Neural progenitor cell (in vitro differentiated cells): ENCODE results near the gene EPGN. TPM values are rescaled to one million over a fixed set of nuclear protein-coding genes. Genes with fewer than 3 reads are reported as not detected.

Source experiments
- DNase-seq: peaks from one replicate; pipeline ENCODE4 v3.0.0-alpha.2; 2016; ENCODE audit warnings: low spot score
- H2AFZ ChIP-seq: fragments of 200-600 bp; sonication (generic); replicated peaks from 2 replicates; pipeline ENCODE4 v1.6.1; 2016; ENCODE audit warnings: antibody characterized with exemption
- H3F3A ChIP-seq: fragments of 200-600 bp; sonication (generic); 2 replicates; pipeline ENCODE4 v1.6.1; 2016; ENCODE audit warnings: antibody characterized with exemption, low read depth
- H3K27ac ChIP-seq: fragments of 200-600 bp; sonication (generic); 2 replicates; pipeline ENCODE4 v1.5.1; 2016; ENCODE audit warnings: mild to moderate bottlenecking
- H3K27me3 ChIP-seq: fragments of 200-600 bp; sonication (generic); 2 replicates; pipeline ENCODE4 v1.6.1; 2016; ENCODE audit warnings: mild to moderate bottlenecking, moderate library complexity
- H3K36me3 ChIP-seq: fragments of 200-600 bp; sonication (generic); 2 replicates; pipeline ENCODE4 v1.5.1; 2016
- H3K4me1 ChIP-seq: fragments of 200-600 bp; sonication (generic); 2 replicates; pipeline ENCODE4 v1.6.1; 2016; ENCODE audit warnings: mixed run types
- H3K4me2 ChIP-seq: fragments of 200-600 bp; sonication (generic); 2 replicates; pipeline ENCODE4 v1.6.1; 2016
- H3K4me3 ChIP-seq: fragments of 200-600 bp; sonication (generic); 2 replicates; pipeline ENCODE4 v1.5.1; 2016
- H3K79me2 ChIP-seq: fragments of 200-600 bp; sonication (generic); 2 replicates; pipeline ENCODE4 v1.6.1; 2016; ENCODE audit warnings: low read depth
- H3K9ac ChIP-seq: fragments of 200-600 bp; sonication (generic); 2 replicates; pipeline ENCODE4 v1.6.1; 2016
- H3K9me3 ChIP-seq: fragments of 200-600 bp; sonication (generic); 2 replicates; pipeline ENCODE4 v1.5.1; 2016; ENCODE audit warnings: low read depth
- H4K20me1 ChIP-seq: fragments of 200-600 bp; sonication (generic); 2 replicates; pipeline ENCODE4 v1.6.1; 2016; ENCODE audit warnings: low read depth
- H3K27ac Mint-ChIP-seq: 3 replicates; pipeline ENCODE4 v1.8.0; 2021; ENCODE audit warnings: mixed read lengths
- H3K27me3 Mint-ChIP-seq: 2 replicates; pipeline ENCODE4 v1.8.0; 2022; ENCODE audit warnings: low read depth, mild to moderate bottlenecking, inconsistent platforms, moderate library complexity, mixed read lengths; ENCODE audit not compliant: insufficient read depth
- H3K36me3 Mint-ChIP-seq: 3 replicates; pipeline ENCODE4 v1.8.0; 2021; ENCODE audit warnings: mixed read lengths
- H3K4me1 Mint-ChIP-seq: 3 replicates; pipeline ENCODE4 v1.8.0; 2021; ENCODE audit warnings: mixed read lengths
- H3K4me3 Mint-ChIP-seq: 3 replicates; pipeline ENCODE4 v1.8.0; 2021; ENCODE audit warnings: mild to moderate bottlenecking, moderate library complexity, mixed read lengths
- H3K9me3 Mint-ChIP-seq: 3 replicates; pipeline ENCODE4 v1.8.0; 2020; ENCODE audit warnings: mixed read lengths
- EZH2 ChIP-seq: fragments of 200-600 bp; sonication (generic); IDR thresholded peaks from 2 replicates; pipeline ENCODE4 v1.6.1; 2017; ENCODE audit warnings: antibody characterized with exemption, mild to moderate bottlenecking, moderate library complexity
- EZH2phosphoT487 ChIP-seq: fragments of 200-600 bp; sonication (generic); IDR thresholded peaks from 2 replicates; pipeline ENCODE4 v1.6.1; 2017; ENCODE audit warnings: antibody characterized with exemption
- total RNA-seq: library from RNA; depleted of rRNA; stranded (reverse); fragments of >200 nt; gene quantifications from 2 replicates; pipeline ENCODE4 v1.2.3, GENCODE V29; 2015; ENCODE audit warnings: low replicate concordance
- TF ChIP-seq, protein P1 (sequence below): fragments of 200-600 bp; sonication (generic); IDR thresholded peaks from 2 replicates; pipeline ENCODE4 v1.5.1; 2017; ENCODE audit warnings: antibody characterized with exemption, mild to moderate bottlenecking

Gene EPGN
- total RNA-seq, 1 donor from 2014 or later, result not detected

DNA sequence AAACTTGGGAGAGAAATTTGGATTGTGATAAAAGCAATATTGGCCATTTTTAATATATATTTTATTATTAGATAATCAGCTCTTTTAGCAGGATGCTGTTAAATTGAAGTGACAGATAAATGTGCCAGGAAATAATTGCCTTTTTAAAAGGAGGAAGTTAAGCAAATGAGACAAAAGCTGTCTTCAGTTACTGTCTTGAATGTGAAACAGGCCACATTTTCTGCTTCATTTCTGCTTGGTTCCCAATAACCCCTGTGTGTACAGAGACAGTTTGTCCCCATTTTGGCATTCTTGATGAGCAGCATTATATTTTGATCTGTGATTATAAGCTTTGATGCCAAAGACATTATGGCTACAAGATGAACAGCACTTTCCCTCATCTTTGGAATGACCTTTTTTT, 953 bp downstream of the EPGN start:
- H3K9ac ChIP-seq, result no peak overlapping the region
- no peaks in the 10 kb centered on the region for H3K9me3 ChIP-seq
- no peaks in the 10 kb centered on the region for H3K4me1 ChIP-seq
- H3K27ac ChIP-seq, result no peak overlapping the region
- no peaks in the 10 kb centered on the region for H3K27me3 ChIP-seq
- H4K20me1 ChIP-seq, result no peaks in the 10 kb centered on the region
- H3K4me3 ChIP-seq, result no peak overlapping the region
- no peak overlapping the region for H3K4me2 ChIP-seq
- no peaks in the 10 kb centered on the region for H3F3A ChIP-seq
- no peak for TF ChIP-seq EZH2phosphoT487
- TF ChIP-seq EZH2, result no peak
- TF ChIP-seq, protein P1, sequence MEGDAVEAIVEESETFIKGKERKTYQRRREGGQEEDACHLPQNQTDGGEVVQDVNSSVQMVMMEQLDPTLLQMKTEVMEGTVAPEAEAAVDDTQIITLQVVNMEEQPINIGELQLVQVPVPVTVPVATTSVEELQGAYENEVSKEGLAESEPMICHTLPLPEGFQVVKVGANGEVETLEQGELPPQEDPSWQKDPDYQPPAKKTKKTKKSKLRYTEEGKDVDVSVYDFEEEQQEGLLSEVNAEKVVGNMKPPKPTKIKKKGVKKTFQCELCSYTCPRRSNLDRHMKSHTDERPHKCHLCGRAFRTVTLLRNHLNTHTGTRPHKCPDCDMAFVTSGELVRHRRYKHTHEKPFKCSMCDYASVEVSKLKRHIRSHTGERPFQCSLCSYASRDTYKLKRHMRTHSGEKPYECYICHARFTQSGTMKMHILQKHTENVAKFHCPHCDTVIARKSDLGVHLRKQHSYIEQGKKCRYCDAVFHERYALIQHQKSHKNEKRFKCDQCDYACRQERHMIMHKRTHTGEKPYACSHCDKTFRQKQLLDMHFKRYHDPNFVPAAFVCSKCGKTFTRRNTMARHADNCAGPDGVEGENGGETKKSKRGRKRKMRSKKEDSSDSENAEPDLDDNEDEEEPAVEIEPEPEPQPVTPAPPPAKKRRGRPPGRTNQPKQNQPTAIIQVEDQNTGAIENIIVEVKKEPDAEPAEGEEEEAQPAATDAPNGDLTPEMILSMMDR, result no peak
- Mint-ChIP-seq H3K36me3 (no peaks in the 10 kb centered on the region), H3K4me3 (no peak overlapping the region), H3K9me3 (no peaks in the 10 kb centered on the region), H3K4me1 (no peaks in the 10 kb centered on the region), H3K27me3 (no peaks in the 10 kb centered on the region), H3K27ac (no peak overlapping the region)
- no peaks in the 10 kb centered on the region for H3K36me3 ChIP-seq
- H3K79me2 ChIP-seq, result no peaks in the 10 kb centered on the region
- H2AFZ ChIP-seq, result no peak overlapping the region
- no peak for DNase-seq

DNA sequence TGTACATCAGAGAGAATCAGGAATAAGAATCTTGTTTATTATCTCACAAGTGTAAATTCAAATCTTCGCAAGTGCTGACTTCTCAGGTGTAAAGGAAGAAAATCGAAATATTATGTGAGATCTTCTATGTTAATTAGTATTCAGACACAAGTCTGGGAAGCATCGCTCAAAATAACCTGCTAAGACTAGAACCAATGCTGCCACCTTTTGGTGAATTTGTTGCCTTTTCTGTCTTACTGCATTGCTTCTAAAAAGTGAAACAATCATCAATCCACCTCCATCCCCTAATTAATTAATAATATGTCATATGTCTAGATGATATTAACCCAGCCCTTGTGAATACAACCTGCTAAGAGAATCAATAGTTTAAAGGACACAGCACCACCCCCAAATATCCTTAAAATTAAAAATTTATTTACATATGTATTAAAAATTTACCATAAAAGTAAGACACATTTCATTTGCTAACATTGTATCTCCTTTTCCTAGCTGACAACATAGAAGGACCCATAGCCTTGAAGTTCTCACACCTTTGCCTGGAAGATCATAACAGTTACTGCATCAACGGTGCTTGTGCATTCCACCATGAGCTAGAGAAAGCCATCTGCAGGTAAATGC, 3.5 kb downstream of the EPGN start:
- DNase-seq, result peak; percentile 68
- H3K27ac Mint-ChIP-seq, result no peak overlapping the region
- no peaks in the 10 kb centered on the region for H3K9me3 Mint-ChIP-seq
- TF ChIP-seq, protein P1, result peak; percentile 71
- no peak for TF ChIP-seq EZH2phosphoT487
- no peaks in the 10 kb centered on the region for H3K36me3 Mint-ChIP-seq
- Histone ChIP-seq H3K4me1 (no peaks in the 10 kb centered on the region), H2AFZ (no peak overlapping the region), H3K4me3 (no peak overlapping the region), H3K27me3 (no peaks in the 10 kb centered on the region), H3F3A (no peaks in the 10 kb centered on the region), H4K20me1 (no peaks in the 10 kb centered on the region), H3K9ac (no peak overlapping the region), H3K4me2 (no peak overlapping the region), H3K79me2 (no peaks in the 10 kb centered on the region), H3K9me3 (no peaks in the 10 kb centered on the region), H3K36me3 (no peaks in the 10 kb centered on the region), H3K27ac (no peak overlapping the region)
- no peaks in the 10 kb centered on the region for H3K4me1 Mint-ChIP-seq
- H3K27me3 Mint-ChIP-seq, result no peaks in the 10 kb centered on the region
- H3K4me3 Mint-ChIP-seq, result no peak overlapping the region

DNA sequence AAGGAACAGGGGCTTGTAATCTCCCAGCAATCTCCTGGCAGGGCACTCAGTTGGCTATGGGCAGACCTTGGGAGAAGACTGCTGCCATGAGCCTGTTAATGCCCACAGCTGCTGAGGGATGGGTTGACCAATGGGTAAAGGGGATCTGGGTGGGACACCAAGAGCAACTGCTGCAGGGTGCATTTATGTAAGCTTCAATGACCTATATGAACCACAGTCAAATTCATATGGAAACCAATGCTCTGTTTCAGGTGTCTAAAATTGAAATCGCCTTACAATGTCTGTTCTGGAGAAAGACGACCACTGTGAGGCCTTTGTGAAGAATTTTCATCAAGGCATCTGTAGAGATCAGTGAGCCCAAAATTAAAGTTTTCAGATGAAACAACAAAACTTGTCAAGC, 6.1 kb downstream of the EPGN start:
- Histone ChIP-seq H3K4me3 (no peak overlapping the region), H3K4me2 (no peak overlapping the region), H3K27ac (no peak overlapping the region), H3K4me1 (no peaks in the 10 kb centered on the region), H3K9ac (no peak overlapping the region), H3K79me2 (no peaks in the 10 kb centered on the region), H2AFZ (no peak overlapping the region), H3K27me3 (no peaks in the 10 kb centered on the region), H4K20me1 (no peaks in the 10 kb centered on the region), H3K36me3 (no peaks in the 10 kb centered on the region), H3K9me3 (no peaks in the 10 kb centered on the region), H3F3A (no peaks in the 10 kb centered on the region)
- H3K36me3 Mint-ChIP-seq, result no peaks in the 10 kb centered on the region
- no peak overlapping the region for H3K27ac Mint-ChIP-seq
- no peak for DNase-seq
- no peaks in the 10 kb centered on the region for H3K27me3 Mint-ChIP-seq
- no peaks in the 10 kb centered on the region for H3K4me1 Mint-ChIP-seq
- no peaks in the 10 kb centered on the region for H3K9me3 Mint-ChIP-seq
- no peak for TF ChIP-seq EZH2
- TF ChIP-seq EZH2phosphoT487, result no peak
- TF ChIP-seq, protein P1, result no peak
- no peak overlapping the region for H3K4me3 Mint-ChIP-seq
